Measurements from ENCODE around the gene PLXND1. TPM values are rescaled to one million over a fixed set of nuclear protein-coding genes. Genes with fewer than 3 reads are reported as not detected.

The PLXND1 gene
- total RNA-seq, 4 donors from 2014 or later: 50.5 to 89.9 (median 76.6) TPM

- WGBS: 84% methylated on average over 14 of the region's 18 CpGs
- DNase-seq (ENCODE audit: extremely low spot score): no peak
- no peak overlapping the region for H3K27ac ChIP-seq (replicated peaks in 1 of 4)
Measured at GRCh38 chr3:129620828-129621559, 14.5 kb upstream of the PLXND1 start.

GRCh38 chr3:129619726-129620162 lies 13.3 kb upstream of the PLXND1 start:
- Histone ChIP-seq H3K4me3 (no peak overlapping the region), H3K27me3 (no peaks in the 10 kb centered on the region), H3K36me3 (no peaks in the 10 kb centered on the region), H3K9me3 (no peaks in the 10 kb centered on the region), H3K27ac (replicated peaks in 1 of 4) (peak overlapping the region; percentile 42 to 60 (median 49)), H3K4me1 (peaks cover 85 to 91% (median 87%) of the 10 kb centered on the region in 4 donors)
- intact Hi-C loops (cut with DNase I): no loop called here
- WGBS: 92% methylated on average over 2 of the region's 6 CpGs
- no peak for DNase-seq (ENCODE audit: extremely low spot score)
- TF ChIP-seq CTCF (IDR thresholded peaks at IDR 0.05): no peak
- TF ChIP-seq POLR2A (IDR thresholded peaks at IDR 0.05; ENCODE audit: low read depth): no peak
- no peak for TF ChIP-seq POLR2AphosphoS5 (IDR thresholded peaks at IDR 0.05)
- TF ChIP-seq EP300 (IDR thresholded peaks at IDR 0.05): no peak

More at GRCh38 chr3:129620828-129621559, 14.5 kb upstream of the PLXND1 start:
- intact Hi-C loops (cut with DNase I): no loop called here
- no peaks in the 10 kb centered on the region for H3K36me3 ChIP-seq
- H3K4me3 ChIP-seq: no peak overlapping the region
- no peaks in the 10 kb centered on the region for H3K27me3 ChIP-seq
- TF ChIP-seq EP300 (IDR thresholded peaks at IDR 0.05): no peak
- peaks cover 85 to 91% (median 88%) of the 10 kb centered on the region in 4 donors for H3K4me1 ChIP-seq
- no peaks in the 10 kb centered on the region for H3K9me3 ChIP-seq

GRCh38 chr3:129618901-129619671 lies 12.6 kb upstream of the PLXND1 start:
- H3K27ac ChIP-seq (replicated peaks in 1 of 4): peak overlapping the region; percentile 42 to 60 (median 49)

GRCh38 chr3:129618186-129618820 lies 11.8 kb upstream of the PLXND1 start:
- WGBS: 75% methylated on average over 10 of the region's 15 CpGs
- H3K27me3 ChIP-seq: no peaks in the 10 kb centered on the region
- no peak overlapping the region for H3K4me3 ChIP-seq
- peak overlapping the region; percentile 42 to 60 (median 50) for H3K27ac ChIP-seq (replicated peaks in 1 of 4)
- peaks cover 75 to 86% (median 78%) of the 10 kb centered on the region in 4 donors for H3K4me1 ChIP-seq
- no peaks in the 10 kb centered on the region for H3K9me3 ChIP-seq
- H3K36me3 ChIP-seq: no peaks in the 10 kb centered on the region
- intact Hi-C loops (cut with DNase I): no loop called here
- no peak for DNase-seq (ENCODE audit: extremely low spot score)
- TF ChIP-seq POLR2A (IDR thresholded peaks at IDR 0.05; ENCODE audit: low read depth) (no peak), EP300 (IDR thresholded peaks at IDR 0.05) (no peak), CTCF (IDR thresholded peaks at IDR 0.05) (no peak), POLR2AphosphoS5 (IDR thresholded peaks at IDR 0.05) (no peak)

More at GRCh38 chr3:129618901-129619671, 12.6 kb upstream of the PLXND1 start:
- Histone ChIP-seq H3K4me1 (peaks cover 81 to 91% (median 85%) of the 10 kb centered on the region in 4 donors), H3K4me3 (no peak overlapping the region), H3K36me3 (no peaks in the 10 kb centered on the region), H3K27me3 (no peaks in the 10 kb centered on the region), H3K9me3 (no peaks in the 10 kb centered on the region)
- TF ChIP-seq EP300 (IDR thresholded peaks at IDR 0.05) (no peak), POLR2A (IDR thresholded peaks at IDR 0.05; ENCODE audit: low read depth) (no peak), POLR2AphosphoS5 (IDR thresholded peaks at IDR 0.05) (no peak), CTCF (IDR thresholded peaks at IDR 0.05) (no peak)
- intact Hi-C loops (cut with DNase I): no loop called here
- 58% methylated on average over 18 of the region's 23 CpGs for WGBS
- no peak for DNase-seq (ENCODE audit: extremely low spot score)
